Measurements from ENCODE around the gene TAOK2. TPM values are rescaled to one million over a fixed set of nuclear protein-coding genes. Genes with fewer than 3 reads are reported as not detected.

Gene TAOK2
- total RNA-seq, 2 donors from 2014 or later = 31.1 to 58.3 TPM

DNA sequence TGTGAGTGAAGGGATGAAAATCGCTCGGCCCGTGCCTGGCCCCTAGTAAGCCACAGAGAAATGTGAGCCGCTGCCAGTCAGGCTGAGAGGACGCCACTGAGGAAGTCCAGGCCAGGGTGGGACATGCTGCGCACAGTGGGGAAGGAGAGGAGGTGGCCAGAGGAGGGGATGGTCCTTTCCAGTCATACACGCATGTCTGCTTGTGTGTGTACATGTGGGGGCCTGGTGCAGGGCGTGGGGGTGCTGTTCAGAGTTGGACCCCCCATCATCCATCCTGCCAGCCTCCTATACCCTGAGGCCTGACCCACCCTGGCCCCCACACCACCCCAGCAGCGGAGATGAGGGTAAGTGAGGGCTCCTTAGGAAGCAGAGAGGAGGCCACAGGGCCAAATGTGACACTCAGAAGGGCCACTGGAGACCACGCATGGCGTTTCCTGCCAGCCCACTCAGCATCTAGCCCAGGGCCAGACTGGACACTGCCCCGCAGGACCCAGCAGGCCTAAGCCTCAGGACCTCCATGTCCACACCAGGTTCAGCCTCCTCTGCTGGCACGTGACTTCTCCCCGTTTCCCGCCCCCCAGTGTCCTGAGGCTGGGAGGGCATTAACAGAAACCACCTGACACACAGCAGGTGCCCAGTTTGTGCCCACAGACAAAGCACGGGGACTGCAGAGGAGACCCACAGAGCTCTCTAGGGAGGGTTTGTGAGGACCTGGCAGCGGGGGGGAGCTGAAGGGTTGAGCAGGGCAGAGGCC, 30.2 kb downstream of the TAOK2 start:
- 81 to 87% methylated on average over 15 to 17 of the region's 17 CpGs for WGBS, 2 donors
- Histone ChIP-seq H3K27ac (no peak overlapping the region), H3K4me3 (no peak overlapping the region), H3K36me3 (replicated peaks in 1 of 2; ENCODE audit: insufficient read depth in 1 of 2, low read depth in 2 of 2) (no peaks in the 10 kb centered on the region), H3K27me3 (no peaks in the 10 kb centered on the region), H3K4me1 (peaks cover 10% of the 10 kb centered on the region), H3K9me3 (no peaks in the 10 kb centered on the region)
- DNase-seq = no peak
- intact Hi-C loops (cut with DNase I) = loop anchor here (10.0 kb wide), 2 partner anchors 99 to 299 kb away; partner anchors contain the start of gene ASPHD1
- ATAC-seq = no peak
- TF ChIP-seq POLR2A (IDR thresholded peaks at IDR 0.05) = no peak
- TF ChIP-seq, protein P1, sequence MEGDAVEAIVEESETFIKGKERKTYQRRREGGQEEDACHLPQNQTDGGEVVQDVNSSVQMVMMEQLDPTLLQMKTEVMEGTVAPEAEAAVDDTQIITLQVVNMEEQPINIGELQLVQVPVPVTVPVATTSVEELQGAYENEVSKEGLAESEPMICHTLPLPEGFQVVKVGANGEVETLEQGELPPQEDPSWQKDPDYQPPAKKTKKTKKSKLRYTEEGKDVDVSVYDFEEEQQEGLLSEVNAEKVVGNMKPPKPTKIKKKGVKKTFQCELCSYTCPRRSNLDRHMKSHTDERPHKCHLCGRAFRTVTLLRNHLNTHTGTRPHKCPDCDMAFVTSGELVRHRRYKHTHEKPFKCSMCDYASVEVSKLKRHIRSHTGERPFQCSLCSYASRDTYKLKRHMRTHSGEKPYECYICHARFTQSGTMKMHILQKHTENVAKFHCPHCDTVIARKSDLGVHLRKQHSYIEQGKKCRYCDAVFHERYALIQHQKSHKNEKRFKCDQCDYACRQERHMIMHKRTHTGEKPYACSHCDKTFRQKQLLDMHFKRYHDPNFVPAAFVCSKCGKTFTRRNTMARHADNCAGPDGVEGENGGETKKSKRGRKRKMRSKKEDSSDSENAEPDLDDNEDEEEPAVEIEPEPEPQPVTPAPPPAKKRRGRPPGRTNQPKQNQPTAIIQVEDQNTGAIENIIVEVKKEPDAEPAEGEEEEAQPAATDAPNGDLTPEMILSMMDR (IDR thresholded peaks at IDR 0.05) = no peak

DNA sequence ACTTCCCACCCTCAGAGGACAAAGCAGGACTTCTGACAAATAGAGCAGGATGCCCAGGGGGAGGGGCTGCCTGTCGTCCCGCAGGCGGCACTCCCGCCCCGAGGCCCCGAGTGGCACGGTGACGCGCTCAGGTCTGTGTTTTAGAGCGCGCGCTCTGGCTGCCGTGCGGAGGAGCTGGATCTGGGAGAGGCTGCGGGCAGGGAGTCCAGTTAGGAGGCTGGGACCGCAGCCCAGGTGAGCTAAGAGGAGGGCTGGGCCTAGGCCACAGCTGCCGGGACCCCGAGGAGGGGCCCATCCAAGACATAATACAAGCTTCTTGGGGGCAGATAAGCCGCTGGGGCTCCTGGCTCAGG, 30.7 kb downstream of the TAOK2 start:
- Histone ChIP-seq H3K27me3 (no peaks in the 10 kb centered on the region), H3K36me3 (replicated peaks in 1 of 2; ENCODE audit: insufficient read depth in 1 of 2, low read depth in 2 of 2) (no peaks in the 10 kb centered on the region), H3K27ac (no peak overlapping the region), H3K4me1 (peaks cover 10% of the 10 kb centered on the region), H3K9me3 (no peaks in the 10 kb centered on the region), H3K4me3 (no peak overlapping the region)
- intact Hi-C loops (cut with DNase I) = loop anchor here (10.0 kb wide), 2 partner anchors 100 to 300 kb away; partner anchors contain the start of gene ASPHD1
- WGBS, 2 donors = 61 to 69% methylated on average over 4 to 18 of the region's 19 CpGs
- TF ChIP-seq POLR2A (IDR thresholded peaks at IDR 0.05) = no peak
- TF ChIP-seq, protein P1 (IDR thresholded peaks at IDR 0.05) = no peak
- DNase-seq (no peak), ATAC-seq (no peak)

DNA sequence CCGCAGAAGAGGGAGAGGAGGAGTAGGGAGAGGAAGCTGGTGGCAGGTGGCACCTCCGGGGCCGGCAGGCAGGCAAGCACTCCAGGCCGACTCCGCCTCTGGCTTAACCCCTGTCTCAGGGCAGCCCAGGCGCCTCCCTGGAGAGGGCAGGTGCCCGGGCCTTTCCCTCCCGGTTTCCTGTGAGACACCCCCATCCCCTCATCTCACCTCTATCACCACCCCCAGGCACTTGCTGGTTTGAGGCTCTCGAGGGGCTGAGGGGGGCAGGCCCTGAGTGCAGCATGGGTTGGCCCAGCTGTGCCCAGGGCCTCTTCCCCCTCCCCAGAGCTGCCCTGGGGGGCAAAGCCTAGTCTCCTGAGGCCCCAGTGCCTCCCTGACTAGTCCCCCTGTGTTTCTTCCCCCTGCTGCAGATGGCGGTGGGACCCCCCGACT, 31.2 kb downstream of the TAOK2 start:
- TF ChIP-seq, protein P1 (IDR thresholded peaks at IDR 0.05) = no peak
- no peak for TF ChIP-seq POLR2A (IDR thresholded peaks at IDR 0.05)
- intact Hi-C loops (cut with DNase I) = loop anchor here (10.0 kb wide), 2 partner anchors 100 to 300 kb away; partner anchors contain the start of gene ASPHD1
- DNase-seq (no peak), ATAC-seq (no peak)
- WGBS, 2 donors = 37 to 51% methylated on average over 10 to 11 of the region's 11 CpGs
- Histone ChIP-seq H3K27me3 (peaks cover 0 to 3% of the 10 kb centered on the region in 2 donors), H3K27ac (no peak overlapping the region), H3K4me1 (peaks cover 10% of the 10 kb centered on the region), H3K9me3 (no peaks in the 10 kb centered on the region), H3K4me3 (no peak overlapping the region), H3K36me3 (replicated peaks in 1 of 2; ENCODE audit: insufficient read depth in 1 of 2, low read depth in 2 of 2) (no peaks in the 10 kb centered on the region)

DNA sequence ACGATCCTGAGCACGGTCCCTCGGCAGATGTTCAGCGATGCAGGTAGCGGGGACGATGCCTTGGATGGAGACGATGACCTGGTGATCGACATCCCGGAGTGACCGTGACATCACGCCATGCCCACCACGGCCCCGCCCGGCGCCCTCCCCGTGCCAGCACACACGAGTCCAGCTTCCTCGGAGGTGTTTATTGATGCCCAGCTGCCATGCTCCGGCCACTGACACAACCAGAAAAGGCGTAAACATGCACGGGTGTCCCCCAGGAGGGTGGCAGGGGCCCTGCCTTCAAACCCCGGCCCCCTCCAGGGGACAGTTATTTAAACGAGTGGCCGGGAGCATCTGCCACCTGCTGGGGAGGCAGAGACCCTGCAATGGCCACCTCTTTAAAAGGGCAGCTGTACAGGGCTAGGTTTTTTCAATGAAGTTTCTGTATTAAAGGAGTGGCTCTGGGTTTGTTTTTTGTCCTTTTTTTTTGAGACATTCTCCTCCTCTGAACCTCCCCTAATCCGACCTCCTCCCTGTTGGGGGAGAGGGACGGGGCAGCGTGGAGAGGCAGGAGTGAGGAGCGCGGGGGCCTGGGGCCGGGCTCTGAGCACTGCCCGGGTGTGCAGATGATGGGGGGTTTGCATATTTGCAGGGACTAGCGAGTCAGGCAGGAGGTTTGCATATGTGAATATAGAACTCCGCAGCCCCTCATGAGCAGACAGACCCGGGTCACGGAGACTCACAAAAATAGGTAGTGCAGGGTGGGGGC, 31.9 kb downstream of the TAOK2 start:
- peaks cover 3 to 10% of the 10 kb centered on the region in 2 donors for H3K27me3 ChIP-seq
- ATAC-seq (peak; percentile 58), DNase-seq (peak; percentile 36 to 50 (median 41))
- intact Hi-C loops (cut with DNase I) = loop anchor here (10.0 kb wide), 2 partner anchors 101 to 301 kb away; partner anchors contain the start of gene ASPHD1
- TF ChIP-seq, protein P1 (IDR thresholded peaks at IDR 0.05) = peak; percentile 72 to 79 (median 74)
- no peak for TF ChIP-seq POLR2A (IDR thresholded peaks at IDR 0.05)
- H3K36me3 ChIP-seq (replicated peaks in 1 of 2; ENCODE audit: insufficient read depth in 1 of 2, low read depth in 2 of 2) = no peaks in the 10 kb centered on the region
- H3K4me1 ChIP-seq = peaks cover 17% of the 10 kb centered on the region
- H3K27ac ChIP-seq = no peak overlapping the region
- H3K9me3 ChIP-seq = no peaks in the 10 kb centered on the region
- H3K4me3 ChIP-seq = no peak overlapping the region
- 49 to 54% methylated on average over 18 to 34 of the region's 35 CpGs for WGBS, 2 donors
